ENCODE measurements around the gene DNM3. TPM values are rescaled to one million over a fixed set of nuclear protein-coding genes. Genes with fewer than 3 reads are reported as not detected.

The DNM3 gene
- total and polyA plus RNA-seq, 2 experiments from 2014 or later, result 5.2 to 12.2 TPM

- TF ChIP-seq ZNF462 (CRISPR knock-in tag; IDR thresholded peaks at IDR 0.05) (no peak), JUNB (IDR thresholded peaks at IDR 0.05; ENCODE audit: unreplicated experiment) (no peak)
Observed at GRCh38 chr1:172004671-172005070, 163.4 kb downstream of the DNM3 start (continued).

- ATAC-seq (no peak), DNase-seq (ENCODE audit: low spot score) (no peak)
- Mint-ChIP-seq H3K4me3 (no peak overlapping the region), H3K4me1 (no peaks in the 10 kb centered on the region), H3K36me3 (ENCODE audit: low read depth) (peaks cover 3% of the 10 kb centered on the region; the same call in 2 of the 3 replicates), H3K27ac (no peak overlapping the region), H3K9me3 (peaks cover 12% of the 10 kb centered on the region; the same call in 2 of the 3 replicates), H3K27me3 (ENCODE audit: insufficient read depth, low read depth, poor library complexity) (no peaks in the 10 kb centered on the region)
- Histone ChIP-seq H3K4me3 (no peak overlapping the region), H3K27ac (ENCODE audit: low read depth) (no peak overlapping the region), H3K4me2 (no peak overlapping the region), H3K27me3 (ENCODE audit: insufficient read depth) (no peaks in the 10 kb centered on the region), H4K20me1 (replicated peaks; ENCODE audit: insufficient read depth) (no peaks in the 10 kb centered on the region), H2AFZ (no peak overlapping the region), H3K4me1 (ENCODE audit: insufficient read depth) (no peaks in the 10 kb centered on the region), H3K9me2 (ENCODE audit: insufficient read depth) (no peaks in the 10 kb centered on the region), H3F3A (replicated peaks; ENCODE audit: low read depth) (no peaks in the 10 kb centered on the region), H3K79me2 (replicated peaks; ENCODE audit: insufficient read depth) (no peaks in the 10 kb centered on the region), H3K36me3 (ENCODE audit: insufficient read depth) (no peaks in the 10 kb centered on the region)
- TF ChIP-seq STAT1 (IDR thresholded peaks at IDR 0.05; ENCODE audit: unreplicated experiment) (no peak), ETS1 (IDR thresholded peaks at IDR 0.05) (no peak), NANOG (IDR thresholded peaks at IDR 0.05; ENCODE audit: borderline replicate concordance) (no peak), CTCF (conservative IDR thresholded peaks at IDR 0.05; ENCODE audit: low read depth in 2 of 2) (no peak), REST (IDR thresholded peaks at IDR 0.05; ENCODE audit: unreplicated experiment) (no peak), EZH2phosphoT487 (IDR thresholded peaks at IDR 0.05; ENCODE audit: unreplicated experiment) (no peak), CREB1 (CRISPR knock-in tag; IDR thresholded peaks at IDR 0.05; ENCODE audit: low read depth) (no peak), ZNF331 (CRISPR knock-in tag; IDR thresholded peaks at IDR 0.05; ENCODE audit: low read depth) (no peak), JUNB (IDR thresholded peaks at IDR 0.05; ENCODE audit: unreplicated experiment) (no peak), POLR2AphosphoS5 (IDR thresholded peaks at IDR 0.05; ENCODE audit: low read depth) (no peak)
Observed at GRCh38 chr1:172005856-172006255, 164.6 kb downstream of the DNM3 start.
